Tongue (tissue), 1 donor: ENCODE results near the gene NAXE. TPM values are rescaled to one million over a fixed set of nuclear protein-coding genes. Genes with fewer than 3 reads are reported as not detected.

Experiments used
- total RNA-seq: library from RNA; depleted of rRNA; stranded (reverse); fragments of >200 nt; gene quantifications from one replicate; pipeline ENCODE4 v1.2.3, GENCODE V29; 2014

Gene NAXE
- total RNA-seq, 1 donor from 2014 or later: 35.1 TPM

Other genes starting within 250 kb of the NAXE start
- 0.31 TPM for gene RHBG, start 222.6 kb upstream of the NAXE start, total RNA-seq
- gene MEF2D, start 91.0 kb upstream of the NAXE start, total RNA-seq: 23.6 TPM
- 10.3 TPM for gene IQGAP3, start 19.2 kb upstream of the NAXE start, total RNA-seq
- gene TTC24, start 12.1 kb upstream of the NAXE start, total RNA-seq: 0.82 TPM
- 14.5 TPM for gene GPATCH4, start 9.7 kb downstream of the NAXE start, total RNA-seq
- gene HAPLN2, start 27.6 kb downstream of the NAXE start, total RNA-seq: not detected
- gene BCAN, start 50.3 kb downstream of the NAXE start, total RNA-seq: 1.5 TPM
- 216 TPM for gene NES, start 85.6 kb downstream of the NAXE start, total RNA-seq
- gene CRABP2, start 113.8 kb downstream of the NAXE start, total RNA-seq: 53.1 TPM
- 7.0 TPM for gene METTL25B, start 136.7 kb downstream of the NAXE start, total RNA-seq
- 7.8 TPM for gene ISG20L2, start 137.0 kb downstream of the NAXE start, total RNA-seq
- gene MRPL24, start 149.3 kb downstream of the NAXE start, total RNA-seq: 35.0 TPM
- 130 TPM for gene HDGF, start 159.9 kb downstream of the NAXE start, total RNA-seq
- gene PRCC, start 175.8 kb downstream of the NAXE start, total RNA-seq: 23.3 TPM
- not detected for gene SH2D2A, start 225.1 kb downstream of the NAXE start, total RNA-seq